ENCODE results near the gene RAI14.

The RAI14 gene

GRCh38 chr5:34789021-34789531, 132.9 kb downstream of the RAI14 start:
- no peak for TF ChIP-seq CTCF (conservative IDR thresholded peaks at IDR 0.05)
- no peak overlapping the region for H3K27ac ChIP-seq

- TF ChIP-seq CTCF (conservative IDR thresholded peaks at IDR 0.05) = no peak
- no peak overlapping the region for H3K27ac ChIP-seq
Observed at GRCh38 chr5:34789639-34790038, 133.5 kb downstream of the RAI14 start.

GRCh38 chr5:34790069-34790468, 133.9 kb downstream of the RAI14 start:
- no peak for TF ChIP-seq CTCF (conservative IDR thresholded peaks at IDR 0.05)
- H3K27ac ChIP-seq = no peak overlapping the region

- H3K27ac ChIP-seq = no peak overlapping the region
- TF ChIP-seq CTCF (conservative IDR thresholded peaks at IDR 0.05) = no peak
Observed at GRCh38 chr5:34791761-34792244, 135.7 kb downstream of the RAI14 start.

- no peak overlapping the region for H3K27ac ChIP-seq
- no peak for TF ChIP-seq CTCF (conservative IDR thresholded peaks at IDR 0.05)
Observed at GRCh38 chr5:34802834-34803563, 146.9 kb downstream of the RAI14 start.

GRCh38 chr5:34803974-34804732, 148.0 kb downstream of the RAI14 start:
- no peak overlapping the region for H3K27ac ChIP-seq
- TF ChIP-seq CTCF (conservative IDR thresholded peaks at IDR 0.05) = no peak

- no peak for TF ChIP-seq CTCF (conservative IDR thresholded peaks at IDR 0.05)
- no peak overlapping the region for H3K27ac ChIP-seq
Observed at GRCh38 chr5:34804913-34805312, 148.8 kb downstream of the RAI14 start.

All from VCaP (cell line).